GM18502 (cell line): ENCODE results near the gene PPRC1.
"Not testable (repeated sequence)": the region's sequence is repeated elsewhere in the genome, so short reads cannot be mapped to it uniquely, and the experiment has no call there.

Experiments
- ATAC-seq: cut with Tn5 transposase; IDR thresholded peaks from one replicate; pipeline ENCODE4 v1.9.1; 2021; ENCODE audit warnings: mild to moderate bottlenecking; ENCODE audit not compliant: unreplicated experiment, poor library complexity

Gene PPRC1

GRCh38 chr10:102188941-102189898 lies 56.4 kb downstream of the PPRC1 start:
- not testable (repeated sequence) for ATAC-seq

- ATAC-seq: no peak
Observed at GRCh38 chr10:102191956-102192355, 59.1 kb downstream of the PPRC1 start.

- ATAC-seq: no peak
Observed at GRCh38 chr10:102195296-102195870, 62.5 kb downstream of the PPRC1 start.

GRCh38 chr10:102196893-102197292 lies 64.1 kb downstream of the PPRC1 start:
- ATAC-seq: no peak

GRCh38 chr10:102198027-102198426 lies 65.2 kb downstream of the PPRC1 start:
- ATAC-seq: no peak
